Smooth muscle cell (in vitro differentiated cells): ENCODE data around the gene ASAP2. TPM values are rescaled to one million over a fixed set of nuclear protein-coding genes. Genes with fewer than 3 reads are reported as not detected.

Experiments
- DNase-seq: peaks from one replicate; lab custom pipeline; 2025; ENCODE audit not compliant: unreplicated experiment; lab: John Stamatoyannopoulos, UW
- H2AFZ ChIP-seq: fragments of 200-600 bp; sonication (generic); 2 replicates; pipeline ENCODE4 v1.6.0; 2016; ENCODE audit warnings: antibody characterized with exemption, low read depth, mild to moderate bottlenecking
- H3F3A ChIP-seq: fragments of 200-600 bp; sonication (generic); 2 replicates; pipeline ENCODE4 v1.6.0; 2017; ENCODE audit warnings: antibody characterized with exemption, low read depth
- H3K27ac ChIP-seq: fragments of 200-600 bp; sonication (generic); 2 replicates; pipeline ENCODE4 v1.5.1; 2016; ENCODE audit warnings: low read depth, mild to moderate bottlenecking
- H3K27me3 ChIP-seq: fragments of 200-600 bp; sonication (generic); 2 replicates; pipeline ENCODE4 v1.6.1; 2016; ENCODE audit warnings: low read depth, mild to moderate bottlenecking
- H3K36me3 ChIP-seq: fragments of 200-600 bp; sonication (generic); 2 replicates; pipeline ENCODE4 v1.5.1; 2016; ENCODE audit warnings: low read depth
- H3K4me1 ChIP-seq: fragments of 200-600 bp; sonication (generic); 2 replicates; pipeline ENCODE4 v1.5.1; 2016; ENCODE audit warnings: low read depth
- H3K4me2 ChIP-seq: fragments of 200-600 bp; sonication (generic); 2 replicates; pipeline ENCODE4 v1.6.0; 2016; ENCODE audit warnings: mild to moderate bottlenecking
- H3K4me3 ChIP-seq: fragments of 200-600 bp; sonication (generic); 2 replicates; pipeline ENCODE4 v1.5.1; 2016; ENCODE audit warnings: mild to moderate bottlenecking
- H3K79me2 ChIP-seq: fragments of 200-600 bp; sonication (generic); 2 replicates; pipeline ENCODE4 v1.6.0; 2016; ENCODE audit warnings: low read depth, mild to moderate bottlenecking
- H3K9ac ChIP-seq: fragments of 200-600 bp; sonication (generic); 2 replicates; pipeline ENCODE4 v1.6.0; 2016; ENCODE audit warnings: low read depth
- H3K9me3 ChIP-seq: fragments of 200-600 bp; sonication (generic); replicated peaks from 2 replicates; pipeline ENCODE4 v1.5.1; 2016; ENCODE audit warnings: low read depth
- H4K20me1 ChIP-seq: fragments of 200-600 bp; sonication (generic); 2 replicates; pipeline ENCODE4 v1.6.0; 2016; ENCODE audit warnings: low read depth
- WGBS: methylation state at CpG from one replicate; pipeline ENCODE4 v1.1.7; 2016; ENCODE audit warnings: low lambda C conversion rate; 5-methylcytosine and 5-hydroxymethylcytosine counted together
- polyA plus RNA-seq: library from polyadenylated mRNA; unstranded; fragments of >200 nt; fragmentation: Nextera tagmentation; extraction: Ambion mirVana; gene quantifications from 2 replicates; pipeline ENCODE4 v1.2.1, GENCODE V29; 2016
- total RNA-seq: library from RNA; depleted of rRNA; stranded (reverse); fragments of >200 nt; gene quantifications from 2 replicates; pipeline ENCODE4 v1.2.3, GENCODE V29; 2014
- TF ChIP-seq, protein P1 (sequence below): fragments of 200-600 bp; sonication (generic); IDR thresholded peaks from 2 replicates; pipeline ENCODE4 v1.5.1; 2017; ENCODE audit warnings: borderline replicate concordance, mild to moderate bottlenecking, antibody characterized with exemption; ENCODE audit not compliant: insufficient read depth, poor library complexity, severe bottlenecking

Gene ASAP2
- total and polyA plus RNA-seq, 2 experiments from 2014 or later = 8.8 to 23.1 TPM

DNA sequence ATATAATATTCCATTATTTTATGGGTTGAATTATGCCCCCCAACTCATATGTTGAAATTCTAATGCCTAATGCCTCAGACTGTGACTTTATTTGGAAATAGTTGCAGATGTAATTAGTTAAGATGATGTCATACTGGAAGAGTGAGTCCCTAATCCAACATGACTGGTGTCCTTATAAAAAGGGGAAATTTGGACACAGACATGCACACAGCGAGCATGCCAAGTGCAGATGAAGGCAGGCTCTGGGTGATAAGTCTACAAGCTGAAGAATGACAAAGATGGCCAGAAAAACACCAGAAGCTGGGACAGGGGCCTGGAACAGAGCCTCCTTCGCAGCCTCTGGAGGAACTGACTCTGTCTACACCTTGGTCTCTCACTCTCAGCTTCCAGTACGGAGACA, 10.0 kb upstream of the ASAP2 start:
- no peaks in the 10 kb centered on the region for H3K9me3 ChIP-seq
- WGBS = 69% methylated on average over 3 of the region's 3 CpGs

DNA sequence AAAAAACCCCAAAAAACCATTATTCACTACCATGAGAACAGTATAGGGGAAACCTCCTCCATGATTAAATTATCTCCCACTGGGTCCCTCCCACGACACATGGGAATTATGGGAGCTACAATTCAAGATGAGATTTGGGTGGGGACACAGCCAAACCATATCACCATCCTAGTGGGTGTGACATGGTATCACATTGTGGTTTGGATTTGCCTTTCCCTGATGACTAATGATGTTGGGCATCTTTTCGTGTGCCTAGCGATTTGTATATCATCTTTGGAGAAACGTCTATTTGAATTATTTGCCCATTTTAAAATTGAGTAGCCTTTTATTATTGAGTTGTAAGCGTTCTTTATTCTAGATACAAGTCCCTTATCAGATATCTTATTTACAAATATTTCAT, 8.7 kb upstream of the ASAP2 start:
- Histone ChIP-seq H3K4me2 (no peak overlapping the region), H2AFZ (no peak overlapping the region), H3K27me3 (no peaks in the 10 kb centered on the region), H3K9ac (no peak overlapping the region), H4K20me1 (no peaks in the 10 kb centered on the region), H3K4me1 (no peaks in the 10 kb centered on the region), H3F3A (peaks cover 4% of the 10 kb centered on the region), H3K4me3 (no peak overlapping the region), H3K9me3 (no peaks in the 10 kb centered on the region), H3K79me2 (no peaks in the 10 kb centered on the region), H3K27ac (no peak overlapping the region), H3K36me3 (no peaks in the 10 kb centered on the region)
- TF ChIP-seq, protein P1, sequence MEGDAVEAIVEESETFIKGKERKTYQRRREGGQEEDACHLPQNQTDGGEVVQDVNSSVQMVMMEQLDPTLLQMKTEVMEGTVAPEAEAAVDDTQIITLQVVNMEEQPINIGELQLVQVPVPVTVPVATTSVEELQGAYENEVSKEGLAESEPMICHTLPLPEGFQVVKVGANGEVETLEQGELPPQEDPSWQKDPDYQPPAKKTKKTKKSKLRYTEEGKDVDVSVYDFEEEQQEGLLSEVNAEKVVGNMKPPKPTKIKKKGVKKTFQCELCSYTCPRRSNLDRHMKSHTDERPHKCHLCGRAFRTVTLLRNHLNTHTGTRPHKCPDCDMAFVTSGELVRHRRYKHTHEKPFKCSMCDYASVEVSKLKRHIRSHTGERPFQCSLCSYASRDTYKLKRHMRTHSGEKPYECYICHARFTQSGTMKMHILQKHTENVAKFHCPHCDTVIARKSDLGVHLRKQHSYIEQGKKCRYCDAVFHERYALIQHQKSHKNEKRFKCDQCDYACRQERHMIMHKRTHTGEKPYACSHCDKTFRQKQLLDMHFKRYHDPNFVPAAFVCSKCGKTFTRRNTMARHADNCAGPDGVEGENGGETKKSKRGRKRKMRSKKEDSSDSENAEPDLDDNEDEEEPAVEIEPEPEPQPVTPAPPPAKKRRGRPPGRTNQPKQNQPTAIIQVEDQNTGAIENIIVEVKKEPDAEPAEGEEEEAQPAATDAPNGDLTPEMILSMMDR = no peak
- DNase-seq = no peak
- WGBS = 93% methylated on average over 5 of the region's 5 CpGs

More for the DNA sequence above, 10.0 kb upstream of the ASAP2 start:
- no peak overlapping the region for H3K4me2 ChIP-seq
- no peak overlapping the region for H3K9ac ChIP-seq
- no peaks in the 10 kb centered on the region for H4K20me1 ChIP-seq
- H2AFZ ChIP-seq = no peak overlapping the region
- no peak overlapping the region for H3K27ac ChIP-seq
- H3K79me2 ChIP-seq = no peaks in the 10 kb centered on the region
- no peak for DNase-seq
- no peaks in the 10 kb centered on the region for H3K36me3 ChIP-seq
- H3F3A ChIP-seq = peaks cover 7% of the 10 kb centered on the region
- no peaks in the 10 kb centered on the region for H3K27me3 ChIP-seq
- H3K4me1 ChIP-seq = no peaks in the 10 kb centered on the region
- H3K4me3 ChIP-seq = no peak overlapping the region
- TF ChIP-seq, protein P1 = no peak

DNA sequence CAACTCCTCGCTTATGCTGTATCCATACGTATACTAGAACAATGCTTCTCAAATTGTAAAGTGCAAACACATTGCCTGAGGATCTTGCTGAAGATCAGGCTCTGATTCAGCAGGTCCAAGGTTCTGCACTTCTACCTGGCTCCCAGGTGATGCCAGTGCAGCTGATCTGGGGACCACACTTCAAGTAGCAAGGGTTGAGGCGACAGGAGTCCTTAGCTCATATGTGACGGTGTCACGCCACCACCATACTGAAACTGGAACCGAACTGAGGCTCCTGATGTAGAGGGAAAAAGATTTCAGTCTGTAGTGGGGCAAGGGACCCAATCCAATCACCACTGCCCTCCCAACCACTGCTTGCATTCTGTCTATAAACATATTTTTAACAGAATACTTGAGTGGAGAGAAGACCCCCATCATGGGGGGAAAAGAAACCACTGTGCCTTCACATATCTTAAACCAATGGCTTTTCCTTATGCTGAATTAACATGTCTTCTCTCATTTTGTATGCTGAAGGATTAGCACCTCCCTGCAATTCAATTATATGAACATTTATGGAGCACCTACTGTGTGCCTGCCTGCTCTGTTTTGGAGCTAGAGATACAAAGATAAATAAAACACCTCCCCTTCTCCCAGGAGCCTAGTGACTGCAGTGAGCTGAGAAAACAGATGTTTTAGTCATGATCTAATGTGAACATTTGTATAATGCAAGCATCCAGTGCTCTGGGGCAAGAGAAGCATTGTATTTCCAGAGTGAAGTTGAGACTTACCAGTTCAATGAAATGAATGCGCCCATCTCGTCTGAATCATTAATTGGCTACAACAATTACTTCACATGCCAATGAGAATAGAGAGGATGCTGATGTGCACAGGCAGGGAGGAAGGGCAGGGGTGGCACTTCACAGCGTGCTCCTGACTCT, 6.6 kb upstream of the ASAP2 start:
- H3F3A ChIP-seq = no peaks in the 10 kb centered on the region
- H3K9ac ChIP-seq = no peak overlapping the region
- H2AFZ ChIP-seq = no peak overlapping the region
- H3K4me3 ChIP-seq = no peak overlapping the region
- H3K36me3 ChIP-seq = no peaks in the 10 kb centered on the region
- DNase-seq = no peak
- H3K4me1 ChIP-seq = no peaks in the 10 kb centered on the region
- H4K20me1 ChIP-seq = no peaks in the 10 kb centered on the region
- no peak overlapping the region for H3K4me2 ChIP-seq
- peak overlapping the region; percentile 72 for H3K27ac ChIP-seq
- 87% methylated on average over 9 of the region's 9 CpGs for WGBS
- no peaks in the 10 kb centered on the region for H3K9me3 ChIP-seq
- no peaks in the 10 kb centered on the region for H3K79me2 ChIP-seq
- no peaks in the 10 kb centered on the region for H3K27me3 ChIP-seq
- TF ChIP-seq, protein P1 = no peak

DNA sequence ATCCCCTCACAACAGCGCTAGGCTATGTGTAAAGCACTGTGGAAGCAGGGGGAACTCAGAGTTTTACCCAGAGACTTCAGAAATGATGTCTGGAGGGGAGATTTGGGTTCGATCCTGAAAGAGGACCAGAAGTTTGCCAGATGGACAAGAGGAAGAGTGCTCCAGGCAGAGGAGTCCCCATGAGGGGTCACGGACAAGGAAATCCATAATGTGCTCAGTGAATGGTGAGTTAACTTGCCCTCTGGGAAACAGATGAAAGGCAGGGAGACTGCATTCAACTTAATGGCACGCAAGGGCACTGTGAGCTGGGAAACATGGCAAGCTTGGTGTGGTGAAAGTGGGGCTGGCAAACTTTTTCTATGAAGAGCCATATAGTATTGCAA, 6.0 kb upstream of the ASAP2 start:
- H3K27me3 ChIP-seq = no peaks in the 10 kb centered on the region
- H3K36me3 ChIP-seq = no peaks in the 10 kb centered on the region
- WGBS = 88% methylated on average over 4 of the region's 4 CpGs
- peak overlapping the region; percentile 72 for H3K27ac ChIP-seq
- no peaks in the 10 kb centered on the region for H3K9me3 ChIP-seq
- H3K4me3 ChIP-seq = no peak overlapping the region
- peaks cover 1% of the 10 kb centered on the region for H3F3A ChIP-seq
- no peak for DNase-seq
- no peak overlapping the region for H3K4me2 ChIP-seq
- no peaks in the 10 kb centered on the region for H3K79me2 ChIP-seq
- TF ChIP-seq, protein P1 = no peak
- H3K9ac ChIP-seq = no peak overlapping the region
- no peaks in the 10 kb centered on the region for H4K20me1 ChIP-seq
- H2AFZ ChIP-seq = no peak overlapping the region
- no peaks in the 10 kb centered on the region for H3K4me1 ChIP-seq
